DMS153 treated with DMSO at 0.1 percent for 48 hours (cell line): Measurements from ENCODE around the gene DHRS12.
A peak's percentile ranks its signal among the peaks of the same experiment; 100 is the strongest.
"Not testable (repeated sequence)": the region's sequence is repeated elsewhere in the genome, so short reads cannot be mapped to it uniquely, and the experiment has no call there.

ENCODE experiments used
- DNase-seq: peaks from one replicate; lab custom pipeline; 2025; ENCODE audit not compliant: unreplicated experiment; lab: John Stamatoyannopoulos, UW

DHRS12 gene

GRCh38 chr13:51828730-51829567 lies 25.0 kb upstream of the DHRS12 start:
- no peak for DNase-seq

- DNase-seq, result no peak
These were observed 23.3 kb upstream of the DHRS12 start for GRCh38 chr13:51827254-51827653.

GRCh38 chr13:51826606-51827005 lies 22.6 kb upstream of the DHRS12 start:
- DNase-seq, result no peak

GRCh38 chr13:51825681-51826254 lies 21.8 kb upstream of the DHRS12 start:
- no peak for DNase-seq

- DNase-seq, result no peak
These were observed 21.2 kb upstream of the DHRS12 start for GRCh38 chr13:51825165-51825592.

GRCh38 chr13:51824712-51825111 lies 20.7 kb upstream of the DHRS12 start:
- DNase-seq, result not testable (repeated sequence)

- DNase-seq, result no peak
These were observed 19.9 kb upstream of the DHRS12 start for GRCh38 chr13:51823863-51824262.

- no peak for DNase-seq
These were observed 19.4 kb upstream of the DHRS12 start for GRCh38 chr13:51823359-51823758.

- no peak for DNase-seq
These were observed 18.3 kb upstream of the DHRS12 start for GRCh38 chr13:51822106-51822815.

GRCh38 chr13:51821606-51822005 lies 17.6 kb upstream of the DHRS12 start:
- no peak for DNase-seq

- DNase-seq, result no peak
These were observed 16.1 kb upstream of the DHRS12 start for GRCh38 chr13:51820016-51820597.

GRCh38 chr13:51819544-51819943 lies 15.6 kb upstream of the DHRS12 start:
- DNase-seq, result no peak

GRCh38 chr13:51818781-51819511 lies 15.0 kb upstream of the DHRS12 start:
- no peak for DNase-seq

- DNase-seq, result no peak
These were observed 14.3 kb upstream of the DHRS12 start for GRCh38 chr13:51818276-51818675.

- DNase-seq, result no peak
These were observed 13.8 kb upstream of the DHRS12 start for GRCh38 chr13:51817717-51818116.

- no peak for DNase-seq
These were observed 12.8 kb upstream of the DHRS12 start for GRCh38 chr13:51816604-51817249.

GRCh38 chr13:51815848-51816247 lies 11.9 kb upstream of the DHRS12 start:
- no peak for DNase-seq

- DNase-seq, result peak; percentile 72
These were observed 11.1 kb upstream of the DHRS12 start for GRCh38 chr13:51814825-51815650.

GRCh38 chr13:51814071-51814470 lies 10.1 kb upstream of the DHRS12 start:
- no peak for DNase-seq
